Neutrophil (primary cell): ENCODE results near the gene DBX1.

ENCODE experiments used
- H3K27ac ChIP-seq: fragments of 200-600 bp; sonication (generic); 2 replicates; pipeline ENCODE4 v1.5.1; 2016; ENCODE audit warnings: mild to moderate bottlenecking, moderate library complexity
- H3K27me3 ChIP-seq: fragments of 200-600 bp; sonication (generic); 2 replicates; pipeline ENCODE4 v1.6.0; 2016; ENCODE audit warnings: mild to moderate bottlenecking
- H3K36me3 ChIP-seq: fragments of 200-600 bp; sonication (generic); 2 replicates; pipeline ENCODE4 v1.5.1; 2017
- H3K4me1 ChIP-seq, 2 experiments: fragments of 200-600 bp in 1 of 2; sonication (generic) in 1 of 2; 1 replicate in 1 of 2; 2 replicates in 1 of 2; pipeline versions ENCODE4 v1.5.1 to v1.6.1; 2013 to 2016; ENCODE audit warnings: low read depth in 1 of 2, low read length in 1 of 2, mild to moderate bottlenecking in 1 of 2, moderate library complexity in 1 of 2; ENCODE audit not compliant: control insufficient read depth in 1 of 2, insufficient read depth in 1 of 2
- H3K4me3 ChIP-seq, 2 experiments: fragments of 200-600 bp in 1 of 2; sonication (generic) in 1 of 2; 1 replicate in 1 of 2; 2 replicates in 1 of 2; pipeline ENCODE4 v1.5.1; 2013 to 2016; ENCODE audit warnings: low read depth in 1 of 2, low read length in 1 of 2, mild to moderate bottlenecking in 1 of 2, moderate library complexity in 1 of 2
- H3K9me3 ChIP-seq: fragments of 200-600 bp; sonication (generic); 2 replicates; pipeline ENCODE4 v1.5.1; 2016
- TF ChIP-seq, protein P1 (sequence below): fragments of 200-600 bp; sonication (generic); IDR thresholded peaks from 2 replicates; pipeline ENCODE4 v1.5.1; 2016; ENCODE audit warnings: antibody characterized with exemption

Gene DBX1

DNA sequence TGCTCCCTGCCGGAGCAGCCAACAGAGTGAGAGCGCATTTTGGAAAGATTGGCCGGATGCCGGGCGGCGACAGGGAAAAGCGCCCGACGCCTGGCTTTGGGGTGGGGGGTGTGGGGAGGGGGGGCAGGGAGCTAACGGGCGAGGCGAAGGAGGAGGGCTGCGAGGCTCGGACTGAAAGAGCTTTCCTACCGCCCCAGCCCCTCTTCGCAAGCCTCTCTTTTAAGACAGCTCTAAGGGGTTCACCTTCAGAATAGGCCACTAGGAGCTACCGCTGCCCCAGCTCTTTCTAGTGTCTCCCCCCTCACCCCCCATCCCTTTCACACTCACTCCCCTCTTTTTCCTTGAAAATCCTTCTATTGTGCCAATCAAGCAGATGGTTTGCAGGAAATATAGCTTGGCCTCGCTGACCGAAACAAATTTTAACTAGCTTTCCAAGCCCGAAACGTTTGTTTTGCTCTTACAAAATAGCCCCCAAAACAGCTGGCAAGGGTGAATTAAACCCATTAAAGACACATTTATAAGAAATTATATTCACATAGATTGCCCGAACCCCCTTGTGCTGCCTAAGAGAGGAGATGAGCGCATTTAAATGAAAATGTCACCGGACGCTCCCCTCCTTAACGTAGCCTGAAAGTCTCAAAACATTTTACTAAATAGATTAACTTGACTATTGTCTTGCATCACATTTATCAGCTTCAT lies 3.7 kb upstream of the DBX1 start:
- Histone ChIP-seq H3K27ac (no peak overlapping the region), H3K36me3 (no peaks in the 10 kb centered on the region), H3K4me1 (no peaks in the 10 kb centered on the region), H3K9me3 (no peaks in the 10 kb centered on the region), H3K4me3 (no peak overlapping the region), H3K27me3 (peaks cover 100% of the 10 kb centered on the region)
- TF ChIP-seq, protein P1, sequence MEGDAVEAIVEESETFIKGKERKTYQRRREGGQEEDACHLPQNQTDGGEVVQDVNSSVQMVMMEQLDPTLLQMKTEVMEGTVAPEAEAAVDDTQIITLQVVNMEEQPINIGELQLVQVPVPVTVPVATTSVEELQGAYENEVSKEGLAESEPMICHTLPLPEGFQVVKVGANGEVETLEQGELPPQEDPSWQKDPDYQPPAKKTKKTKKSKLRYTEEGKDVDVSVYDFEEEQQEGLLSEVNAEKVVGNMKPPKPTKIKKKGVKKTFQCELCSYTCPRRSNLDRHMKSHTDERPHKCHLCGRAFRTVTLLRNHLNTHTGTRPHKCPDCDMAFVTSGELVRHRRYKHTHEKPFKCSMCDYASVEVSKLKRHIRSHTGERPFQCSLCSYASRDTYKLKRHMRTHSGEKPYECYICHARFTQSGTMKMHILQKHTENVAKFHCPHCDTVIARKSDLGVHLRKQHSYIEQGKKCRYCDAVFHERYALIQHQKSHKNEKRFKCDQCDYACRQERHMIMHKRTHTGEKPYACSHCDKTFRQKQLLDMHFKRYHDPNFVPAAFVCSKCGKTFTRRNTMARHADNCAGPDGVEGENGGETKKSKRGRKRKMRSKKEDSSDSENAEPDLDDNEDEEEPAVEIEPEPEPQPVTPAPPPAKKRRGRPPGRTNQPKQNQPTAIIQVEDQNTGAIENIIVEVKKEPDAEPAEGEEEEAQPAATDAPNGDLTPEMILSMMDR, result no peak

DNA sequence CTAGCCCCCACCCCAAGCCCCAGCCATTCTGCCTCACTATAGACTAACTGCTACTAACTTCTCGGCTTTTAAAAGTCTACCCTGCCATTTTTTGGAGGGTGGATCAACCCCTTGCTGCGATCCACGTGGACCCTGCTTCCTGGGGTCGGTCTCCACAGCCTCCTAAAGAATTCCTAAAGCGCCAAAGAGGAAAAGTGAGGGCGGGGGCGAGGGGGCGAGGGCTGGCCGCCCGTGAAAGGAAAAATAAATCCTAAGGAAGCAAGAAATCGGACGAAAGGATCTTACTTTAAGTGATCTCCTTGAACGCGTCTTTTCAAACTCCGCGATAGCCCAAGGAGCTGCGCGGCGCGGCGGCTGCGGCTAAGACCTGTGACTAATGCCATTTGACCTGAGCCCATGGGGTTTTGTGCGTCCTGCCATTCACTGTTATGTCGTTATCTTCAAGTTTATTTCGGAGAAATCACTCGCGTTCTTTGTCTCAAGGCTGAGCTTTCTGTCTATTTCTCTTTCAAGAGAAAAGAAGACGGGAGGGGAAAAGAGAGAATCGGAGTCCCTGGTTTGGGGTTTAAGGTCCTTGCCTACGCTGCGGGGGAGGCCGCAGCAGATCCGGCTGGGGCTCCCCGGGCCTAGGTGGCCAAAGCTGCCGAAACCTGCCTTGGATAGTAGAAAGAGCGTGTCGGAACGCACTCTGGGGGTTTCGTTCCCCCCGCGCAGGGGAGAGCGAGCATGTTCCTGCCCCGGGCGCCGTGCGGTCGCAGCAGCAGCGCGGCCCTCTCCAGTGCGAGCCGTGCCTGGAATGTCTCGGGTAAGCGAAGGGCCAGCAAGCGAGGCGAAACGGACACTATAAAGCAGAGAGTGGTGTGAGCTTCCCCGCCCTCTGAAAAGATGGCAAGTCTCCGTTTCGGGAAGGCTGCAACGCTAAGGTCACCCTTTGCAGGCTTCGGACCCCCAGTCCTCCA lies 2.8 kb upstream of the DBX1 start:
- H3K27me3 ChIP-seq, result peaks cover 100% of the 10 kb centered on the region
- H3K27ac ChIP-seq, result no peak overlapping the region
- H3K4me1 ChIP-seq, result no peaks in the 10 kb centered on the region
- no peak overlapping the region for H3K4me3 ChIP-seq
- no peaks in the 10 kb centered on the region for H3K9me3 ChIP-seq
- no peaks in the 10 kb centered on the region for H3K36me3 ChIP-seq
- TF ChIP-seq, protein P1, result no peak

DNA sequence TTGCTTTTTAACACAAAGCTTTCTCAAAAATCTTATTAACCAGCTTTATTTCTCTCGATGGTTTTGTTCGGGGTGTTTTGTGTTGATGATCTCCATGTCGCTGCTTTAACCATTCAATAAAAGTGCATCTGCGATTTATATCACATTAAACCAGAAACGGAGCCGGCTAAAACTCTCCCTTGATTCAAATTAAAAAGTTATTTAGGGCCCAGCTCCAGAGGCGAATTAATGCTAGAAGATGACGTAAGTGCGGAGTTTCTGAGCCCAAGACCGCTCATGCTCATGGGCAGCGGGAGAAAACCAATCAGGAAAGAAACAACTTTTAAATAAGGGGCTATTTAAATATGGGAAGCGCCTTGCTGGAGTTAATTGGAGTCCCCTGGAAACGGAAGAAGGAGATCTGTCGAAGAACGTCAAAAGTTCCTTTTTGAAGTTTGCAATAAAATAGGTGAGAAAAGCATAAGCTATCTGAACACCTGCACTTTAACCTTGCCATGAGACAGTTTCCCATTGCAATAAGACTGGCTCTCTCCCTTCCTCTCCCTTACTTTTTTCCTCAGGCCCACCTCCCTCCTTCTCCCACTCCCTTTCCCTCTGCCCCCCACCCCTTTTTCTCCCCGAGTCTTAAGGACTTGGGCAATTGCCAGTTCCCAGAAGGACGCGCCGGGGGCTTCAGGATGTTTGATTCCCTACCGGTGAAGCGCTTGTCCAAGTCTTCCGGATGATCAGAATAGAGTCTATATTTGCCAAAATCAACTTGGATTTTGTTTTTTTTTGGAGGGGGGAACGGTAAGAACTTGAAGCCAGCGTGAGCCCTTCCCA lies 1.9 kb upstream of the DBX1 start:
- Histone ChIP-seq H3K27ac (no peak overlapping the region), H3K27me3 (peaks cover 100% of the 10 kb centered on the region), H3K4me1 (peaks cover 0 to 2% of the 10 kb centered on the region in 2 experiments), H3K4me3 (no peak overlapping the region), H3K9me3 (no peaks in the 10 kb centered on the region), H3K36me3 (no peaks in the 10 kb centered on the region)
- TF ChIP-seq, protein P1, result no peak

DNA sequence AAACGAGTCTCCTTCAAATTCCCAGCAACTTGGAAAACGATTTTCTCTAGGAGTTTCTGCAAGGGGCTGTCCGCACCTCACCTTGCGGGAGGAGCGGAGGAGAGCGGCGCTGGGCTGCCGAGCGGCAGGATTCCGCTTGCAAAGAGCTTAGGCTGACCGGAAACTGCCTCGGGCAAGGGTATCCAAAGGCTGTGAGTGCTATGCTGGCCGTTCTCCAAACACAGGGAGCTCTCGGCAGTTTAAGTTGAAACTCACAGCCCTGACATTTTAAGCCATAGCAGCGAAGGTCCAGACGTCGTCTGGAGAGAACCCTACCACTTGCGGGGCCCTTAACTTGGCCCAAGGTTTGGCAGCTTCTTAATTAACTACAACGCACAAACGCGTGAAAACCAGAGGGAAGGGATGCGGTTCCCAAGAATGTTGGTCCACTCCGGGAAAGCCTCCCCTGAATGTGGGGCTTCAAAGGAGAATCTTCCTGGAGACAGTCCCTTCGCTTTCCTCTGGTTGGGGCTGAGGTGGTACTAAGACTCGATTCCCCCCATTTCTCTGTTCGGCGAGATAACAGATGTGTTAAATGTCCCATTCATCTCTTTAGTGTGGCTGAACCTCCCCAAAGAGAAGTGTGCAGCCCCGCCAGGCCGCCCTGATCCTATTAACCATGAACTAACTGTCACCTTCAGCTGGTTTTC lies 1.1 kb upstream of the DBX1 start:
- Histone ChIP-seq H3K4me1 (peaks cover 0 to 9% of the 10 kb centered on the region in 2 experiments), H3K9me3 (no peaks in the 10 kb centered on the region), H3K4me3 (no peak overlapping the region), H3K27ac (no peak overlapping the region), H3K27me3 (peaks cover 100% of the 10 kb centered on the region), H3K36me3 (no peaks in the 10 kb centered on the region)
- TF ChIP-seq, protein P1, result no peak
